DOHH2 (cell line): ENCODE data around the gene RHBDF2.
A peak's percentile ranks its signal among the peaks of the same experiment; 100 is the strongest.

Experiments
- H3F3A ChIP-seq: fragments of 200-600 bp; sonication (generic), shearing (Covaris generic); 2 replicates; pipeline ENCODE4 v1.6.0; 2016; ENCODE audit warnings: antibody characterized with exemption, mild to moderate bottlenecking; ENCODE audit not compliant: control insufficient read depth, insufficient read depth
- H3K27ac ChIP-seq: fragments of 200-600 bp; sonication (generic); 2 replicates; pipeline ENCODE4 v1.5.1; 2014; ENCODE audit warnings: low read depth, mild to moderate bottlenecking, low read length, moderate library complexity
- H3K27me3 ChIP-seq: fragments of 200-600 bp; sonication (generic); 2 replicates; pipeline ENCODE4 v1.6.1; 2014; ENCODE audit warnings: mild to moderate bottlenecking, low read length, mixed read lengths; ENCODE audit not compliant: control insufficient read depth
- H3K36me3 ChIP-seq: fragments of 200-600 bp; sonication (generic); 2 replicates; pipeline ENCODE4 v1.6.1; 2014; ENCODE audit warnings: mild to moderate bottlenecking, low read length, moderate library complexity, mixed read lengths; ENCODE audit not compliant: control insufficient read depth
- H3K4me1 ChIP-seq: fragments of 200-600 bp; sonication (generic); 2 replicates; pipeline ENCODE4 v1.6.1; 2014; ENCODE audit warnings: mild to moderate bottlenecking, low read length, mixed read lengths; ENCODE audit not compliant: control insufficient read depth
- H3K4me2 ChIP-seq: fragments of 200-600 bp; sonication (generic); 2 replicates; pipeline ENCODE4 v1.6.0; 2014; ENCODE audit warnings: mild to moderate bottlenecking, low read length, moderate library complexity
- H3K4me3 ChIP-seq: fragments of 200-600 bp; sonication (generic); 2 replicates; pipeline ENCODE4 v1.5.1; 2014; ENCODE audit warnings: mild to moderate bottlenecking, low read length, mixed read lengths
- H3K79me2 ChIP-seq: fragments of 200-600 bp; sonication (generic); 2 replicates; pipeline ENCODE4 v1.6.1; 2014; ENCODE audit warnings: mild to moderate bottlenecking, low read length, mixed read lengths; ENCODE audit not compliant: control insufficient read depth
- H3K9me2 ChIP-seq: fragments of 200-600 bp; sonication (generic); replicated peaks from 2 replicates; pipeline ENCODE4 v1.6.1; 2014; ENCODE audit warnings: mild to moderate bottlenecking, low read length, mixed read lengths; ENCODE audit not compliant: control insufficient read depth
- H3K9me3 ChIP-seq: fragments of 200-600 bp; sonication (generic); 2 replicates; pipeline ENCODE4 v1.6.1; 2014; ENCODE audit warnings: antibody characterized with exemption, low read length, mixed read lengths; ENCODE audit not compliant: control insufficient read depth, insufficient read depth
- H4K20me1 ChIP-seq: fragments of 200-600 bp; sonication (generic); 2 replicates; pipeline ENCODE4 v1.6.0; 2014; ENCODE audit warnings: low read depth, mild to moderate bottlenecking, antibody characterized with exemption, low read length, moderate library complexity; ENCODE audit not compliant: control insufficient read depth, insufficient read depth
- CTCF ChIP-seq: fragments of 200-600 bp; sonication (generic); IDR thresholded peaks from one replicate; pipeline ENCODE4 v1.5.1; 2014; ENCODE audit warnings: antibody characterized with exemption, mild to moderate bottlenecking, low read depth, low read length; ENCODE audit not compliant: poor library complexity, severe bottlenecking
- EZH2phosphoT487 ChIP-seq: fragments of 200-600 bp; sonication (generic); IDR thresholded peaks from 2 replicates; pipeline ENCODE4 v1.6.1; 2017; ENCODE audit warnings: borderline replicate concordance, mild to moderate bottlenecking, antibody characterized with exemption, low read length, moderate library complexity, mixed read lengths

RHBDF2 gene

DNA sequence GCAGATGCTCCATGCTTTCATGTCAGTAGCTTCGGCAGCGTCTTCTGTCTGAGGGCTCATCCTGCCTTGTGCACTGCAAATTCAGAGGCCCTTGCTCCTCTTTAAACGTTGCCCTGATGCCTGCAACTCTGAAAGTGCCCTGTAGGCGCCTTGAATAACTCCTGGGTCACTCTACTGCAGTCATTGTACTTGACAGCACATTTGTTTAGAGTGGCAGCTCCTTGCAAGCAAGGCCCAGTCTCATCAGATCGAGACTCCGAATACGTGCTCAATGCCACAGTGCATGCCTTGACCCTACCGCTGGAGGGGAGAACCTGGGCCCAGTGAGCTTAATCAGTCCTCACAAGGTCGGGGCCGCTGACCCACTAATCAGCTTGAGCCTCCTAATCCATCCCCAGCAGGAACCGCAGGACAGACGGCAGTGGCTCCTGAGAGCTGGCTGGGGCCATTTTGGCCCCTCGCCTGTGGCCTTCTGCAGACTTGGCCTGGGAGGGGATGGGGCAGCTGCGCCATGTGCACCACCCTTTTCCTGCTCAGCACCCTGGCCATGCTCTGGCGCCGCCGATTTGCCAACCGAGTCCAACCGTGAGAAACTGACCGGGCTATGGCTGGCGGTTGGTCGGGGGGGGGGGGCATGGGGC lies 38.5 kb upstream of the RHBDF2 start, which contains the start of gene PRCD:
TSS of gene PRCD (plus strand) at position 414 of the 641 bp plus-strand sequence. CDS start at position 512, 98 bp downstream.
- H3K4me3 ChIP-seq, result no peak within 1 kb of the TSS
- H3K27ac ChIP-seq, result no peak within 1 kb of the TSS
- no peaks in the 10 kb centered on the region for H3K9me2 ChIP-seq
- H3K4me1 ChIP-seq, result peaks cover 10% of the 10 kb centered on the region
- no peaks in the 10 kb centered on the region for H4K20me1 ChIP-seq
- peaks cover 36% of the 10 kb centered on the region for H3K27me3 ChIP-seq
- peak within 1 kb of the TSS; percentile 48 for H3K4me2 ChIP-seq
- H3K79me2 ChIP-seq, result no peaks in the 10 kb centered on the region
- H3F3A ChIP-seq, result no peaks in the 10 kb centered on the region
- H3K9me3 ChIP-seq, result no peaks in the 10 kb centered on the region
- no peaks in the 10 kb centered on the region for H3K36me3 ChIP-seq
- no peak for TF ChIP-seq EZH2phosphoT487
- TF ChIP-seq CTCF, result no peak

GRCh38 chr17:76538941-76539570 lies 37.8 kb upstream of the RHBDF2 start:
- Histone ChIP-seq H3K4me2 (no peak overlapping the region), H3F3A (no peaks in the 10 kb centered on the region), H3K4me1 (peaks cover 10% of the 10 kb centered on the region), H3K79me2 (no peaks in the 10 kb centered on the region), H4K20me1 (no peaks in the 10 kb centered on the region), H3K27me3 (peaks cover 32% of the 10 kb centered on the region), H3K27ac (no peak overlapping the region), H3K36me3 (no peaks in the 10 kb centered on the region), H3K9me3 (no peaks in the 10 kb centered on the region), H3K4me3 (no peak overlapping the region), H3K9me2 (no peaks in the 10 kb centered on the region)
- TF ChIP-seq EZH2phosphoT487, result no peak
- TF ChIP-seq CTCF, result no peak

DNA sequence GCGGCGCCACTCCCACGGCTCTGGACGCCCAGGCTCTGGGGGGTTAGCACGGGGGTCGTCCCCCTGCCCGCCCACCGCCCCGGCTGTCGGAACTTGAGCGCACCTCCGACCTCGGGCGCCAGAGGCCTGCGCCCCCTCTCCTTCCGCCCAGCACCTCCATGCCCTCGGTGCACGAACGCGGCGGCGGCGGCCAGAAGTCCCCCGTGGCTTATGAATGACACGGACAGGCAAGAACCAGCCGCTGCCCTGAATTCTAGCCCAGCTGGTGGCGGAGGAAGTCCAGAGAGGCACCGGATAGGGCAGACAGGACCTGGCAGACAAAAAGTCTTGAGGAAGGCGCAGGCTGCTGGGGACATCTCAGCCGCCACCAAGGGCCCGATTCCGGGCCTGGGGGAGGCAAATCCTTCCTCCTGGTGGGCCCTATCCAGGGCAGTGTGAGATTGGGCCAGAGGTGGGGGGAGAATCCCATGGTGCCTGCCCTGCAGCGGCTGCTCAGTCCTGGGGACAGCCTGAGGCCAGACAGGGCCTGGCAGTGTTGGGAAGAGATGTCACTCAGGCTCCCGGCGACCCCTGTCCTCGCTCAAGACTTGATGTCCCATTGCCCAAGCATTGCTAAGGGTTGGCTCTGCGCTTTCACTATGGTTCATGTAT lies 37.2 kb upstream of the RHBDF2 start:
- Histone ChIP-seq H4K20me1 (no peaks in the 10 kb centered on the region), H3K4me2 (no peak overlapping the region), H3K9me2 (no peaks in the 10 kb centered on the region), H3K27me3 (peaks cover 25% of the 10 kb centered on the region), H3K36me3 (no peaks in the 10 kb centered on the region), H3F3A (no peaks in the 10 kb centered on the region), H3K27ac (no peak overlapping the region), H3K4me3 (no peak overlapping the region), H3K4me1 (peaks cover 10% of the 10 kb centered on the region), H3K9me3 (no peaks in the 10 kb centered on the region), H3K79me2 (no peaks in the 10 kb centered on the region)
- no peak for TF ChIP-seq EZH2phosphoT487
- no peak for TF ChIP-seq CTCF
